Daoy (cell line): ENCODE results near the gene AGK. TPM values are rescaled to one million over a fixed set of nuclear protein-coding genes. Genes with fewer than 3 reads are reported as not detected.
"Not testable (repeated sequence)": the region's sequence is repeated elsewhere in the genome, so short reads cannot be mapped to it uniquely, and the experiment has no call there.

Experiments
- DNase-seq: peaks from one replicate; pipeline ENCODE4 v3.0.0-alpha.2; 2015; ENCODE audit warnings: low read depth
- total RNA-seq: library from RNA; depleted of rRNA; stranded (reverse); fragments of >200 nt; shearing (Covaris generic); gene quantifications from 2 replicates; pipeline ENCODE4 v1.2.3, GENCODE V29; 2014

Gene AGK
- total RNA-seq, 1 experiment from 2014 or later: 38.7 TPM

GRCh38 chr7:141551782-141552181 is 572 bp downstream of the AGK start:
- no peak for DNase-seq

- DNase-seq: no peak
Observed at GRCh38 chr7:141557360-141557759, 6.2 kb downstream of the AGK start.

- DNase-seq: peak; percentile 25
Observed at GRCh38 chr7:141557831-141558531, 6.8 kb downstream of the AGK start.

GRCh38 chr7:141558544-141559183 is 7.5 kb downstream of the AGK start:
- no peak for DNase-seq

- no peak for DNase-seq
Observed at GRCh38 chr7:141559961-141560360, 8.8 kb downstream of the AGK start.

- DNase-seq: no peak
Observed at GRCh38 chr7:141562036-141562435, 10.8 kb downstream of the AGK start.

- no peak for DNase-seq
Observed at GRCh38 chr7:141562543-141562942, 11.3 kb downstream of the AGK start.

- DNase-seq: no peak
Observed at GRCh38 chr7:141562972-141563371, 11.8 kb downstream of the AGK start.

- no peak for DNase-seq
Observed at GRCh38 chr7:141563956-141564623, 12.9 kb downstream of the AGK start.

- no peak for DNase-seq
Observed at GRCh38 chr7:141567432-141567831, 16.2 kb downstream of the AGK start.

GRCh38 chr7:141568227-141568626 is 17.0 kb downstream of the AGK start:
- no peak for DNase-seq

GRCh38 chr7:141571059-141571458 is 19.8 kb downstream of the AGK start:
- DNase-seq: no peak

GRCh38 chr7:141572175-141572574 is 21.0 kb downstream of the AGK start:
- no peak for DNase-seq

- no peak for DNase-seq
Observed at GRCh38 chr7:141573511-141573910, 22.3 kb downstream of the AGK start.

- no peak for DNase-seq
Observed at GRCh38 chr7:141575164-141575563, 24.0 kb downstream of the AGK start.

- DNase-seq: no peak
Observed at GRCh38 chr7:141575654-141576448, 24.6 kb downstream of the AGK start.

- no peak for DNase-seq
Observed at GRCh38 chr7:141577043-141577839, 26.0 kb downstream of the AGK start.

- not testable (repeated sequence) for DNase-seq
Observed at GRCh38 chr7:141579953-141580352, 28.7 kb downstream of the AGK start.

GRCh38 chr7:141582063-141582462 is 30.9 kb downstream of the AGK start:
- not testable (repeated sequence) for DNase-seq

- DNase-seq: no peak
Observed at GRCh38 chr7:141584935-141585334, 33.7 kb downstream of the AGK start.
